Amniotic epithelial cell (primary cell): Measurements from ENCODE around the gene MC2R.
"Not testable (repeated sequence)": the region's sequence is repeated elsewhere in the genome, so short reads cannot be mapped to it uniquely, and the experiment has no call there.

ENCODE experiments used
- DNase-seq: peaks from one replicate; pipeline ENCODE4 v3.0.0-alpha.2; 2010; ENCODE audit warnings: low read depth

The MC2R gene

DNA sequence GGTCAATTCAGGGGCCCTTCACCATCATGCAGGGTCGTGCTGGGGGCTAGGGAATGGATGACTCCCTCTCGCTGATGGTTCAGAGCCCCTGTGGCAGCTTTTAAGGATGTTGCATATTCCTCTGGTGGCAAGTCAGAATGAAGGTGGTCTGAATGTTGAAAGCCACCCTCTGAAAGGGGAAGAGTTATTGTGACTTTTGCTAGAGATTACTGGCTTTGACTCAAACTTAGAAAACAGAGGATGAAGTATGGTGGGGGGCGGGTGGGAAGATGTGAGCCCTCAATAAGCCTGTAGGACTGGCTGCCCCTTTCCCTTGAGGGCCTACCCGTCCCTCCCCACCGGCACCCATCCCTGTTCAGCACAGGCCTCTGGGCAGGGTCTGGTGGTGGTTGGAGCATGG is 23.2 kb downstream of the MC2R start:
- DNase-seq = no peak

DNA sequence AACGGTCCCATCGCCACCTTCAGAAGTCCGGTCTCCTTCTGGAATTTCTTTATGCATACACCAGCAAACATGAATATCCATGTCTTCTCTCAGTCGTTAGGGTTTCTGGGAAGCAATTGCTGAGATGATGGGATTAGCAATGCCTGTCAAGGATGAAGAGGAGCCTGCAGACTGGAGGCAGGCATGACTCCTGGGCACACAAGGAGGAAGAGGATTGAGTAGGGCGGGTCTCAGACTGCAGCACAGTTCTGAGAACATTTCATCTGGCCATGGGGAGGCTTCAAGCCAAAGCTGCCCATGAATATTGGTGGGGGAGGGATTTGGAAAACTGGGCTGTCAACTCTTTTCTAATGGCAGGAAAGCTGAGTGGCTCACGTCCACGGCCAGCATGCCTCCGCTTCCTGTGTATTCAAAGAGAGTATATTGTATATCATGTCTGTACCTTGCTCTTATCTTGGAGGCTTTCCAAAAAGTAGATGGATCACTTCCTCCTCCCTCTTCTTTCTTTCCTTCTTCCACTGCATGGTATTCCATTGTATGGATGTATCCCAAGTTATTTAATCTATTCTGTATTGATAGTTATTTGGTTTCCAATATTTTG is 24.5 kb downstream of the MC2R start:
- no peak for DNase-seq

DNA sequence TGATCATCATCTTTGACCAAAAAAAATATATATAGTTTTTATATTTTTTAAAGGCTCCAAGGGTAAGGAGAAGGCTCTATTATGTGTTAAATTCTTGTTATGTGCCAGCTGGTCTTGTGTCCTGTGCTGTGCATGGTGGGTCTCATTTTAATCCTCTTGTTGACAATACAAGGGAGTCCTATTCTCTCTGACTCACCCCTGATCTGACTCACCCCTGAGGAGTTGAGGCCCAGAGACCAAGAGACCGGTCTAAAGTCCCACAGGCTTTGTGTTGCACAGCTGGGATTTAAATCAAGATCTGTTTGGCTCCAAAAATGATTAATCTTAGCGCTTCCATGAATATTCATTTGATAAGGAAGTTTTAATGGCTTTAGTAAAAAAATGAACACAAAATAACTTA is 25.7 kb downstream of the MC2R start:
- no peak for DNase-seq

DNA sequence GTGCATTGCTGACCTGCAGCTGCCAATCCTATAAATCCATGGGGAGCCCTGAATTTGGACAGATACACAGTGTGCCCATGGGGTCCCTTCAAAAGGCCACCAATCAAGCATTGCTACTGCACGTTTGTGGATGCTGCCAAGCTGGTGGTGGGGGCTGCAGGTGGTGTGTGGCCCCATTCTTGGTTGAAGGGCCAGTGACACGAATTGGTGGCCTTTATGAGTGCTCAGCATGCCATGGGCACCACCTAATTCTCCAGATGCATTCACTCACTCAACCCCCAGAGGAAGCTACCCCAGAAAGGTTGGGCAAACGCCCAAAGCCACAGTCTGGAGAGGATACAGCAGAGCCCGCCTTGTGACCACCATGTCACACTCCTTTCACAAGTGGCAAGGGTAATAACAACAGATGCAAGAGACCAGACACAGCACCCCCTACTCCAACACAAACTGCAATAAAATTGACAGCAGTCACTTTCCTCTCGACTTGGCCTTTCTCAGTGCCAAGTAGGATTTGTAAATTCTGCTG is 27.1 kb downstream of the MC2R start:
- DNase-seq = no peak

DNA sequence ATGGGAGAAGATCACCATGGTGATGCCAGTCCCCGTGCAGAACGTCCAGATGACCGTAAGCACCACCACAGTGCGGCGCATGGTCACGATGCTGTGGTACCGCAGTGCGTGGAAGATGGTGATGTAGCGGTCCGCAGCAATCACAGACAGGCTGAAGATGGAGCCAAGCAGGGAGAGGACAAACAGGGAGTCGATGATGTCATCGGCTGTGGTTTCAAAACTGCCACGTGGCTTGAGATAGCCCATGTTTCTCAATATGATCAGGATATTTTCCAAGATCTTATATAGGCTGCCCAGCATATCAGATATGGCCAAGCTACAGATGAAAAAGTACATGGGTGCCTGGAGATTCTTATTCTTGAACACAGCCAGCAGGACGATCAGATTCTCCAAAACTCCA is 30.3 kb downstream of the MC2R start:
- no peak for DNase-seq

DNA sequence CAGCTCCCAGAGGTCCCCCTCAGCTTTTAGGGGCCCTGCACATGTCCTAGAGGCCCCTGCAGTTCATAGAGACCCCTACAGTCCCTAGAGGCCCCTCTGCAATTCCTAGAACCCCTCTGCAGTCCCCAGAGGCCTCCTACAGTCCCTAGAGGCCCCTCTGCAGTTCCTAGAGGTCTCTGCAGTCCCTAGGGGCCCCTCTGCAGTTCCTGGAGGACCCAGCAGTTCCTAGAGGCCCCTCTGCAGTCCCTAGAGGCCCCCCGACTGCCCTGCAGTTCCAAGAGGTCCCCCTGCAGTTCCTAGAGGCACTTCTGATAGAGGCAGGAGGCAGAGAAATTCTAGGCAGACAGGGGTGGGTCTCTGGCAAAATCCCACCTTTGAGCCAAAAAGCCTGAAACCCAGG is 35.4 kb downstream of the MC2R start:
- no peak for DNase-seq

DNA sequence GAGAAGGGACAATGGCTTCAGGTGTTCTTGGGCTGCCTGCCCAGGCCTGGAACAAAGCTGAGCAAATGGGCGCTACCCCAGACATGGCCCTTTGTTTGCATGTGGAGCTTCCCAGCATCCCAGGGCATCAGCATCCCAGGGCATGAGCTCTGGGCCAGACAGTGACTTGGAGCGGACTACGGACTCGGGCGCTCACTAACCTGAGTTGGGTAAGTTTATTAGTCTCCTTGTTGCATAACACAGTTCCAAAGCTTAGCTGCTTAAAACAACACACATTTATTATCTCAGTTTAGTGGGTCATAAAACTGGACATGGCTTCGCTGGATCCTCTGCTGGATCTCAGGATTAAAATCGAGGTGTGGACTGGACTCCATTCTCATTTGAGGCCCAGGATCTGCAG is 35.8 kb downstream of the MC2R start:
- DNase-seq = no peak

DNA sequence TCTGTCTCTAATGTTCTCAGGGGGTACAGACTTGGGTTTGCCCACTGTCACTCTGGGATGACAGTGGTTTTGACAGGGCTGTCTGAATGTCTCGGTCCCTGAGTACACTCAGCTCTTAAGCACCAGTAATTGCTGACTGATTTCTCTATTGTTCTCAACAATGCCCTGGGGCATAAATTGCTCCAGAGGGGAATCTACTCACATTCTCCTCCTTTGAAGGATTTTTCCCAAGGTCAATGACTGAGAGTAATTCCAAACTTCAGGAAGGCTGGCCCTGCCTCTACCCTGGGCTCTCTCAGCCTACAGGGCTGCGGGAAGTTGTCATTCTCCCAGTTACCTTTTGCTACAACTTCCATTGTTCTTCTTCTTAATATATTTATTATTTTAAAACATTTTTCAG is 36.5 kb downstream of the MC2R start:
- no peak for DNase-seq

DNA sequence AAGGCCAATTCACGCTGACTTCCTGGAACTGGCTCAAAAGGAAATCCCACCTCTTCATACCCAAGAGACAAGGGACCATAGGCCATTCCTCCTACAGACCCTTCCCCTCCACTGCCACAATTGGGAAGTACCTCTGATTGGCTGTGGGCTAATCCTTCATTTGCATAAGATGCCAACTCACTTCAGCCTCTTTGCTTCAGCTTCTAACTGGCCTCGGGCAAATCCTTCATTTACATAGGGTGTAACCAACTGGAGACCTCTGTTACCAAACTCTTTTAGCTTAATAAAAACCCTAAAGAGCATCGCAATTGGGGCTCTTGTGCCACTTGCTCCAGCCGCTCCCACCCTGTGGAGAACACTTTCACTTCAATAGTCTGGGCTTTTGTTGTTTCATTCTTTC is 38.2 kb downstream of the MC2R start:
- no peak for DNase-seq

DNA sequence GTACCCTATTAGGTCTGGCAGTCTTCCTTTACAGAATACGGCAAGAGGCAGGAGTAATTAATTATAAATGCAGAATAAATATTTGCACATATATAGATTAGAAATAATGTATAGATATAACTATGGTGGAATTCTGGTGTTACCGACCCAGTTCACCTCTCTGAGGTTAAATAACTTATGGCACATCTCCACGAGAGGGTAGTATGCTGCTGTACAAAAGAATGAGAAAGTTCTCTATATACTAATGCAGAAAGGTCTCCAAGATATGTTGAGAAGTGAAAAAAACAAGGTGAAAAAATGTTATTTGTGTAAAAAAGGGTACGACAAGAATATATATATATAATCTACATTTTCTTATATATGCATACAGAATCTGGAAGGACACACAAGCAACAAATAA is 40.8 kb downstream of the MC2R start:
- no peak for DNase-seq

DNA sequence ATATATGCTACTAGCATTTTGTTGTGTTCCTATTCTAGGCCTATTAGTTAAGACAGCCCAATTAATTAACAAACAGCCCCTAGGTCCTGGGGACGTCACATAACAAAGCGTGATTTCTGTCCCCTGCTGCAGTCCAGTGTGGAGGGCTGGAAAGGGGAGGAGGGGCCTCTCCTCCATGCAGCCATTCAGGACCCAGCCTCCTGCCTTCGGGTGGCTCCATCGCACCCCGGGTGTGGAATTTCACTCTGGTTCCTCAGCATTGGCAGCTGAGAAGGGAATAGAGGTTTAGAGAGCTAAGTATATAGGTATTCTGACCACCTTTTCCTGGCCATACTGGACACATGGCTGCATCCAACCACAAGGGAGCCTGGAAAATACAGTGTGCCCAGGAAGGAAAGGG is 42.4 kb downstream of the MC2R start:
- no peak for DNase-seq

DNA sequence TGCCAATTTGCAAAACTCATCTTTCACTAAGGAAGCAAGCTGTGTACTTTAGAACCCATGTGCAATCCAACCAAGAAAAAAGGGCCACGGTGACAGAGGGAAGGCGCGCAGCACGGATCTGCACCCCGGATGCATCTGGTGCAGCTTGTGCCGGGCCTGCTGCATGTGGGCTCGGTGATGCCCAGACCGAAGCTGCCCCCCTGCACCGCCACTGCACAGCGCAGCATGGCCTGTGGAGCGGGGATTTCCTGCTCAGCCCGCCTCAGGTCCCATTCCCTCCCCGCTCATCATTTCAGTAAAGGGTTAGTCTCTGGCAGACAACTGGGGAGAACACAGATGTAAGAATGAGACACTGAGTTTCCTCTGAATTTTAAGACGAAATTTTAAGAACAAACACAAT is 43.0 kb downstream of the MC2R start:
- DNase-seq = no peak

DNA sequence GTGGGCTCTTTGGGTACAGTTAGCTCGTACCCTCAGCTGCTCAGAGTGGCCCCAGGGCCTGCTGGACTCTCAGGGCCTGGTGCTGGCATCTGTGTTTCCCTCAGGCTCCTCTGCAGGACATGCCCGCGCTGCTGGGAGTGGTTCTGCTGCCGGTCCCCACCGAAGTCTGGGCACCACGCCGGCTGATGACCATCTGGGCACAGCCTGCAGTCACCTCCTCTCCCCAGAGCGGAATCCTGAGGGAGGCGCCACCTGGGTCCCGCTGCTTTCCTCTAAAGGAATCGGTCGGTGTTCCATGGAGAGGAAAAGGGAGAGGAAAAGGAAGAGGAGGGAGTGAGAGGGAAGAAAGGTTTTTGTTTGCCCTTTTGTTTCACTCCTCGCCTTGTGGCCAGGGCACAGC is 43.6 kb downstream of the MC2R start:
- no peak for DNase-seq

DNA sequence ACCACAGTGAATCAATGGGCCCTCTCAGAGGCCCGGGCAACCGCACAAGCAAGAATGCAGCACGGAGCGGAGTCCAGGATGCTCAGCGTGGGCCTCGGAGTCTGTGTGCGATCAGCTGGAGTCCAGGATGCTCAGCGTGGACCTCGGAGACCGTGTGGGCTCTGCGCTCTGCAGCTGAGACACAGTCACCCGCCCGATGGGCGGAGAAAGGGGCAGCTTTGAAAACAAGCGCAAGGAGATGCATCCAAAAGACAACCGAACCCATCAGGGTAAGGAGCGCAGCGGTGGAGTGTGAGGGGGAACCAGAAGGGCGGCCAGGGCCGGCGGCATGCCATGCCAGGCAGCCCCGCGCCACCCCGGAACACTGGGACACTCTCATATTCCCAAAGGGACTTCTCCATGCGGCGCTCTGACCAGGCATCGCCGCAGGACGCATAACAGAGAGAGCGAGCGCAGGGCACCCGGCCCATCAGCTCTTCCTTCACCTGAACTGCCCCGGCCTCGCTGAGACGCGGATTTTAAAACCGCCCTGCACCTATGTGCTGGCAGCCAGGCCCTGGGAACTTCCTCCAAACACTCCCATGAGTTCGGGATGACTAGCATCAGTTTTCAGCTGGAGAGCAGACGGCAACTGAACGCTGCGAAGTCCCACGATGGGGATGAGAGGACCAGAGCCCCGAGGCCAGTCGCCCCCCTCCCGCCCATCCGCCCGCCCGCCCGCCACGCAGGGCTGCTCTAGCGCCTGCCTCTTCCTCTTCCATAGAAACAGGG is 46.6 kb downstream of the MC2R start:
- DNase-seq = no peak

DNA sequence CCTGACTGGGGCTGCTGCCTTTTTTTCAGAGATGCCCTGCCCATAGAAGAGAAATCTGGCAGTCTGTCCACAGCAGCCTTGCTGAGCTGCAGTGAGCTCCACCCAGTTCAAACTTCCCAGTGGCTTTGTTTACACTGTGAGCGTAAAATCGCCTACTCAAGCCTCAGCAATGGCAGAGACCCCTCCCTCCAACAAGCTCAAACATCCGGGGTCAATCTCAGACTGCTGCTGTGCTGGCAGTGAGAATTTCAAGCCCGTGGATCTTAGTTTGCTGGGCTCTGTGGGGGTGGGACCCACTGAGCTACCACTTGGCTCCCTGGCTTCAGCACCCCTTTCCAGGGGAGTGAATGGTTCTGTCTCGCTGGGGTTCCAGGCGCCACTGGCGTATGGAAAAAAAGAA is 52.4 kb downstream of the MC2R start:
- not testable (repeated sequence) for DNase-seq

DNA sequence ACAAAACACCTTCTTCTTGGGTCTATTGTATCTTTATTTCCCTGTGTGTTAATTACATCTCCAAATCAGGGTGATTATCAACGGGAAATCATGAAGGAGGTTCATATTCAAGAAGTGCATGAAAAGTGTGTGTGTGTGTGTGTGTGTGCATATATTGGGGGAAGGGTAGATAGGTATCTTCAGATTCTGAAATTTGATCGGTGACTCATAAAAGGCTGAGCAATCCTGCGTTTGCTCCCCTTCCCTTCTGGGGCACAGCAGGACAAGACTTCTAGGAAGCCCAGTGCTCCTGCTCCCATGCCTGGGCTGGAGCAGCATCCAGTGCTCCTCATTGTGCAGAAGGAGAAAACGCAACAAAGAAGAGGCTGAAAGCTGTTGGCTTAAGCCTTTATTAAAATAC is 65.5 kb downstream of the MC2R start:
- no peak for DNase-seq

DNA sequence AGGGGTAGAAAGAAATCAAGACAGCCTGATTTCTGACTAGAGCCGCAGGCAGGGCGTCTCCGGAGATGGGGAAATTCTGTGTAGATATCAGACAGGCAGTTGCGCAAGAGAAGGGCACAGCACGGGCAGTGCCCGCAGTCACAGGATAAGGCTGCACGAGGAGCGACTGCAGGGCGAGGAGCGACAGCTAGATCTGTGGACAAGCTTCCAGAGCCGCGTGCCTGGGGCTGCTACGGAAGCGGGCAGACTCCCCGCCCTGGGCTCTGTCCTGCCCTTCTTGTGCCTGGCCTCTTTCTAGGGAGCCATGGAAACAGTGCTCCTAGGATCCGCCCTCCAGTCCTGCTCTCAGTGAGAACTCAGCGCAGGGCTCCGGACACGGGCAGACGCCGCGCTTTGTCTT is 78.8 kb downstream of the MC2R start:
- DNase-seq = no peak

DNA sequence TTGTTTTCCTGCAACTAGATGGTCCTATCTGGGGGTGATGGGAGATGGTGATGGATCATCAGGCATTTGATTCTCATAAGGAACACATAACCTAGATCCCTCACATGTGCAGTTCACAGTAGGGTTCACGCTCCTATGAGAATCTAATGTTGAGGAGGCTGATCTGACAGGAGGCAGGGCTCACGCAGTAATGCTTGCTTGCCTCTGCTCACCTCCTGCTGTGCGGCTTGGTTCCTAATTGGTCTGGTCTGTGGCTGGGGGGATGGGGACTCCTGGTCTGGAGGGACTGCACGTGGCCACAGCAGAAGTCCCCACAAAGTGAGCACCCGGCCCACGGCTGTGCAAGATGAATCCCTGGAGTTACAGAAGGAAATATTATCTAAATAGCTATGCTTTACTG is 80.1 kb downstream of the MC2R start:
- no peak for DNase-seq

DNA sequence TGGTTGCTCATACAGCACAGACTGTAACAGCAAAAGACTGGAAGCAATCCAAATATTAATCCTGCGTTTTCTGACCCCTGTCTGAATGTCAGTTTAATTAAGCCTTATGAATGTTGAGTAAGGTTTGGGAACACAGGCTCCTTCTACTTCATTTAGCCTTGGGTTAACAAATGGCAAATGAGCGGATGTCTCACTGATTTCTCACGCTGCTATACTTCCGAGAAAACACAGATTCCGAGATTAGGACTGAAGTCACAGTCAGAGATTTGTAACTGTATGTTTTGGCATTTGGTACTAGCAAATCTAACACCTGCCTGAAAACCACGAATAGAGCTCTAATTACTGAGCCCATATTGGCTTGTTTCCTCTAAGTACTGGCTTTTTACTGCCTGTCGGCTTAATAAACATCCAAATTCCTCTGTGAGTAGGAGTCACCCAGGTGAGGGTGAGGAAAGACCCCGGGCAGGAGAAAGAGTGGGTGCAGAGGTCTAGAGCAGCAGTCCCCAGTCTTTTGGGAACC is 80.8 kb downstream of the MC2R start:
- DNase-seq = no peak
